ENCODE results near the gene NIT2.

NIT2 gene

DNA sequence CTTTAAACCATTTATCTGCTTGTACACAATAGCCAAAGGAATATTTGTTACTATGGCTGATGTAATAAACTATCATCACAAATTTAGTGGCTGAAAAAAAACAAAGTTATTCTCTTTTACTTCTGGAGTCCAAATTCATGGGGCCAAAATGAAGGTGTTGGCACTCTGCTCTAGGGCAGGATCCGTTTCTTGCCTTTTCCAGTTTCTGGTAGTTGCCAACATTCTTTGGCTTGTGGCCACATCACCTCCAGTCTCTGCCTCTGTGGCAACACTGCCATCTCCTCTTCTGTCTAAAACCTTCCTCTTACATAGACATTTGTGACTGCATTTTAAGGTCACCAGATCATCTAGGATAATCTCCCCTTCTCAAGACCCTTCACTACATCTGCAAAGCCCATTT is 27.3 kb downstream of the NIT2 start:
- Histone ChIP-seq H3K79me1 (ENCODE audit: low read depth, low read length) (no peaks in the 10 kb centered on the region), H3K9me3 (replicated peaks in 1 of 2; ENCODE audit: control insufficient read depth in 2 of 2, insufficient read depth in 1 of 2, low read depth in 1 of 2, low read length in 2 of 2) (peaks cover 4 to 12% of the 10 kb centered on the region in 2 donors)

DNA sequence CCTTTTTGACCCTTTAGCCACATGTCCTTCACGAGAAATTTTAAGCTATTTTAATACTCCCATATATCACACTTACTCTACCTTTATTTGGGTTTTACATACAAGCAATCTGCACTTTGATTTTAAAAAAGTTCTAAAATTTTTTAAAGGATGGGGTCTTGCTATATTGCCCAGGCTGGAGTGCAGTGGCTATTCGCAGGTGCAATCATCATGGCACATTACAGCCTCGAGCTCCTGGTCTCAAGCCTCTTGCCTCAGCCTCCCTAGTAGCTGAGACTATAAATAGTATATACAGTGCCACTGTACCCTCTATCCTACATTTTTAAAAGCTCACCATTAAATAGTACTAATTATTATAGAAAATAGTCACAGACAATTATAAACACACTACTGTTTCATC is 29.9 kb downstream of the NIT2 start:
- no peak overlapping the region for H2BK12ac ChIP-seq (ENCODE audit: low read length)
- no peak overlapping the region for H2BK120ac ChIP-seq (ENCODE audit: low read depth, low read length)
- H3K4ac ChIP-seq (ENCODE audit: low read length): no peak overlapping the region
- peaks cover 4 to 12% of the 10 kb centered on the region in 2 donors for H3K9me3 ChIP-seq (replicated peaks in 1 of 2; ENCODE audit: control insufficient read depth in 2 of 2, insufficient read depth in 1 of 2, low read depth in 1 of 2, low read length in 2 of 2)
- no peak overlapping the region for H4K91ac ChIP-seq (ENCODE audit: low read depth, low read length, poor library complexity)
- no peak overlapping the region for H3K18ac ChIP-seq (ENCODE audit: low read length)
- no peak overlapping the region for H3K4me3 ChIP-seq (ENCODE audit: low read length in 2 of 2)
- DNase-seq (ENCODE audit: low spot score): no peak
- H3K23ac ChIP-seq (ENCODE audit: low read depth, low read length, poor library complexity): no peak overlapping the region
- no peak overlapping the region for H3K9ac ChIP-seq (ENCODE audit: low read depth, low read length, poor library complexity)
- no peak overlapping the region for H3K27ac ChIP-seq (replicated peaks; ENCODE audit: low read length)
- no peak overlapping the region for H2BK5ac ChIP-seq (ENCODE audit: low read length)
- H3K4me2 ChIP-seq (ENCODE audit: insufficient read depth, low read length, poor library complexity, severe bottlenecking): no peak overlapping the region
- H4K8ac ChIP-seq (ENCODE audit: low read depth, low read length): no peak overlapping the region
- no peaks in the 10 kb centered on the region for H3K79me1 ChIP-seq (ENCODE audit: low read depth, low read length)
- no peak overlapping the region for H2AFZ ChIP-seq (ENCODE audit: low read length)
- no CpG with 5 or more reads among the region's 3 CpGs for WGBS, 2 donors (ENCODE audit: extremely low coverage in 2 of 2, insufficient read length in 2 of 2, insufficient replicate concordance in 1 of 2)
- H3K4me1 ChIP-seq (ENCODE audit: control insufficient read depth in 2 of 2, insufficient read depth in 1 of 2, low read depth in 1 of 2, low read length in 2 of 2): no peaks in the 10 kb centered on the region
- no peaks in the 10 kb centered on the region for H3K27me3 ChIP-seq (ENCODE audit: control insufficient read depth in 3 of 3, insufficient read depth in 3 of 3, low read depth in 1 of 3, low read length in 3 of 3)
- no peak overlapping the region for H3K14ac ChIP-seq (ENCODE audit: low read length)
- H3K36me3 ChIP-seq (replicated peaks in 1 of 2; ENCODE audit: control insufficient read depth in 2 of 2, insufficient read depth in 2 of 2, low read length in 2 of 2): peaks cover 9 to 90% of the 10 kb centered on the region in 2 donors
- no peak overlapping the region for H2BK15ac ChIP-seq (ENCODE audit: low read length)
- no peak overlapping the region for H2AK5ac ChIP-seq (ENCODE audit: low read depth, low read length)

More for the DNA sequence above, 27.3 kb downstream of the NIT2 start:
- Histone ChIP-seq H4K8ac (ENCODE audit: low read depth, low read length) (no peak overlapping the region), H2AFZ (ENCODE audit: low read length) (no peak overlapping the region), H2BK12ac (ENCODE audit: low read length) (no peak overlapping the region), H3K4ac (ENCODE audit: low read length) (no peak overlapping the region), H2BK120ac (ENCODE audit: low read depth, low read length) (no peak overlapping the region), H3K27ac (replicated peaks; ENCODE audit: low read length) (no peak overlapping the region), H3K9ac (ENCODE audit: low read depth, low read length, poor library complexity) (no peak overlapping the region), H3K4me3 (ENCODE audit: low read length in 2 of 2) (no peak overlapping the region), H3K4me1 (ENCODE audit: control insufficient read depth in 2 of 2, insufficient read depth in 1 of 2, low read depth in 1 of 2, low read length in 2 of 2) (no peaks in the 10 kb centered on the region), H2BK15ac (ENCODE audit: low read length) (no peak overlapping the region), H3K36me3 (replicated peaks in 1 of 2; ENCODE audit: control insufficient read depth in 2 of 2, insufficient read depth in 2 of 2, low read length in 2 of 2) (peaks cover 7 to 81% of the 10 kb centered on the region in 2 donors), H3K18ac (ENCODE audit: low read length) (no peak overlapping the region), H2BK5ac (ENCODE audit: low read length) (no peak overlapping the region), H3K23ac (ENCODE audit: low read depth, low read length, poor library complexity) (no peak overlapping the region), H4K91ac (ENCODE audit: low read depth, low read length, poor library complexity) (no peak overlapping the region), H3K27me3 (ENCODE audit: control insufficient read depth in 3 of 3, insufficient read depth in 3 of 3, low read depth in 1 of 3, low read length in 3 of 3) (no peaks in the 10 kb centered on the region), H3K4me2 (ENCODE audit: insufficient read depth, low read length, poor library complexity, severe bottlenecking) (no peak overlapping the region), H2AK5ac (ENCODE audit: low read depth, low read length) (no peak overlapping the region), H3K14ac (ENCODE audit: low read length) (no peak overlapping the region)
- no peak for DNase-seq (ENCODE audit: low spot score)
- no CpG with 5 or more reads among the region's 1 CpG for WGBS, 2 donors (ENCODE audit: extremely low coverage in 2 of 2, insufficient read length in 2 of 2, insufficient replicate concordance in 1 of 2)

DNA sequence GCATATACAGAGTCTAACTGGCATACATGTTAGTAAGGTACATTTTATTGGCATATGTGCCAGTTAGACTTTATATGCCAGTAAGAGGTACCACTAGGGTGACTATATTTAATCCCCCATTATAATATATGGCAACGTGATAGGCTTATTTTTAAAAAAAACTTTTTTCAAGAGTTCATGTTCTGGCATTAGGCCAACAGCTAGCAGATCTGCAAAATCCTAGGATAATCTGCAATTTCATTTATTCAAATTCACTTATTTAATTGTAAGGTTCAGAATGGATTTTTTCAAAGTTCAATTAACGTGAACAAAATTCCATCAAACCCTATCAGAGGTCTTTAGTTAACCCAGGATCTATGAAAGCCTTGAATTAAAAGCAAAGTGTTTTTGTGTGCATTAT is 31.9 kb downstream of the NIT2 start:
- Histone ChIP-seq H2AFZ (ENCODE audit: low read length) (no peak overlapping the region), H2BK120ac (ENCODE audit: low read depth, low read length) (no peak overlapping the region), H3K4me2 (ENCODE audit: insufficient read depth, low read length, poor library complexity, severe bottlenecking) (no peak overlapping the region), H2AK5ac (ENCODE audit: low read depth, low read length) (no peak overlapping the region), H3K9ac (ENCODE audit: low read depth, low read length, poor library complexity) (no peak overlapping the region), H3K18ac (ENCODE audit: low read length) (no peak overlapping the region), H3K9me3 (replicated peaks in 1 of 2; ENCODE audit: control insufficient read depth in 2 of 2, insufficient read depth in 1 of 2, low read depth in 1 of 2, low read length in 2 of 2) (peaks cover 4 to 12% of the 10 kb centered on the region in 2 donors), H3K27ac (replicated peaks; ENCODE audit: low read length) (no peak overlapping the region), H3K4me3 (ENCODE audit: low read length in 2 of 2) (no peak overlapping the region), H3K23ac (ENCODE audit: low read depth, low read length, poor library complexity) (no peak overlapping the region), H3K4ac (ENCODE audit: low read length) (no peak overlapping the region), H3K79me1 (ENCODE audit: low read depth, low read length) (no peaks in the 10 kb centered on the region), H2BK12ac (ENCODE audit: low read length) (no peak overlapping the region), H4K8ac (ENCODE audit: low read depth, low read length) (no peak overlapping the region), H4K91ac (ENCODE audit: low read depth, low read length, poor library complexity) (no peak overlapping the region), H2BK5ac (ENCODE audit: low read length) (no peak overlapping the region), H3K36me3 (replicated peaks in 1 of 2; ENCODE audit: control insufficient read depth in 2 of 2, insufficient read depth in 2 of 2, low read length in 2 of 2) (peaks cover 9 to 94% of the 10 kb centered on the region in 2 donors), H3K14ac (ENCODE audit: low read length) (no peak overlapping the region), H3K27me3 (ENCODE audit: control insufficient read depth in 3 of 3, insufficient read depth in 3 of 3, low read depth in 1 of 3, low read length in 3 of 3) (no peaks in the 10 kb centered on the region), H2BK15ac (ENCODE audit: low read length) (no peak overlapping the region), H3K4me1 (ENCODE audit: control insufficient read depth in 2 of 2, insufficient read depth in 1 of 2, low read depth in 1 of 2, low read length in 2 of 2) (no peaks in the 10 kb centered on the region)
- DNase-seq (ENCODE audit: low spot score): no peak
- WGBS, 2 donors (ENCODE audit: extremely low coverage in 2 of 2, insufficient read length in 2 of 2, insufficient replicate concordance in 1 of 2): no CpG with 5 or more reads among the region's 2 CpGs

DNA sequence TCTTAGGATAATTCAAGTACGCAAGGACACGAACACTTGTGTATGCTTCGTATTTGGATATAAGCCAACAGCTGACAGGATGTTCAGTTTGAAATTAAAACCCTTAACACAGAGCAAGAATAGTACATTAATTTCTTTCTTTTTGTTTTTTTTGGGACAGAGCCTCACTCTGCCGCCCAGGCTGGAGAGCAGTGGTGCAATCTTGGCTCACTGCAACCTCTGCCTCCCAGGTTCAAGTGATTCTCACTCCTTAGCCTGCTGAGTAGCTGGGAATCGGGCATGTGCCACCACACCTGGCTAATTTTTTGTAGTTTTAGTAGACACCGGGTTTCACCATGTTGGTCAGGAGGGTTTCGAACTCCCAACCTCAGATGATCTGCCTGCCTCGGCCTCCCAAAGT is 33.9 kb downstream of the NIT2 start:
- Histone ChIP-seq H2BK15ac (ENCODE audit: low read length) (no peak overlapping the region), H3K4ac (ENCODE audit: low read length) (no peak overlapping the region), H3K4me3 (ENCODE audit: low read length in 2 of 2) (no peak overlapping the region), H2AFZ (ENCODE audit: low read length) (no peak overlapping the region), H2BK5ac (ENCODE audit: low read length) (no peak overlapping the region), H3K79me1 (ENCODE audit: low read depth, low read length) (no peaks in the 10 kb centered on the region), H2BK12ac (ENCODE audit: low read length) (no peak overlapping the region), H2BK120ac (ENCODE audit: low read depth, low read length) (no peak overlapping the region), H3K9me3 (replicated peaks in 1 of 2; ENCODE audit: control insufficient read depth in 2 of 2, insufficient read depth in 1 of 2, low read depth in 1 of 2, low read length in 2 of 2) (no peaks in the 10 kb centered on the region), H3K36me3 (replicated peaks in 1 of 2; ENCODE audit: control insufficient read depth in 2 of 2, insufficient read depth in 2 of 2, low read length in 2 of 2) (peaks cover 10 to 95% of the 10 kb centered on the region in 2 donors), H3K4me2 (ENCODE audit: insufficient read depth, low read length, poor library complexity, severe bottlenecking) (no peak overlapping the region), H3K14ac (ENCODE audit: low read length) (no peak overlapping the region), H3K27me3 (ENCODE audit: control insufficient read depth in 3 of 3, insufficient read depth in 3 of 3, low read depth in 1 of 3, low read length in 3 of 3) (no peaks in the 10 kb centered on the region), H3K18ac (ENCODE audit: low read length) (no peak overlapping the region), H2AK5ac (ENCODE audit: low read depth, low read length) (no peak overlapping the region), H3K4me1 (ENCODE audit: control insufficient read depth in 2 of 2, insufficient read depth in 1 of 2, low read depth in 1 of 2, low read length in 2 of 2) (no peaks in the 10 kb centered on the region), H3K9ac (ENCODE audit: low read depth, low read length, poor library complexity) (no peak overlapping the region), H3K23ac (ENCODE audit: low read depth, low read length, poor library complexity) (no peak overlapping the region), H4K91ac (ENCODE audit: low read depth, low read length, poor library complexity) (no peak overlapping the region), H3K27ac (replicated peaks; ENCODE audit: low read length) (no peak overlapping the region), H4K8ac (ENCODE audit: low read depth, low read length) (no peak overlapping the region)
- no CpG with 5 or more reads among the region's 8 CpGs for WGBS, 2 donors (ENCODE audit: extremely low coverage in 2 of 2, insufficient read length in 2 of 2, insufficient replicate concordance in 1 of 2)
- DNase-seq (ENCODE audit: low spot score): no peak
